ENCODE measurements around the gene AQP12A.

The AQP12A gene

GRCh38 chr2:240712121-240712520 lies 20.5 kb downstream of the AQP12A start:
- DNase-seq = no peak

- no peak for DNase-seq
These were observed 21.6 kb downstream of the AQP12A start for GRCh38 chr2:240713071-240713927.

GRCh38 chr2:240713928-240714746 lies 22.5 kb downstream of the AQP12A start:
- DNase-seq = no peak

GRCh38 chr2:240714747-240715725 lies 23.4 kb downstream of the AQP12A start:
- DNase-seq = no peak

- no peak for DNase-seq
These were observed 24.6 kb downstream of the AQP12A start for GRCh38 chr2:240716130-240716798.

- DNase-seq = no peak
These were observed 25.5 kb downstream of the AQP12A start for GRCh38 chr2:240717181-240717641.

GRCh38 chr2:240717681-240718581 lies 26.3 kb downstream of the AQP12A start:
- DNase-seq = no peak

- DNase-seq = no peak
These were observed 27.3 kb downstream of the AQP12A start for GRCh38 chr2:240718896-240719490.

- no peak for DNase-seq
These were observed 28.2 kb downstream of the AQP12A start for GRCh38 chr2:240719676-240720545.

- DNase-seq = no peak
These were observed 29.3 kb downstream of the AQP12A start for GRCh38 chr2:240720686-240721595.

- no peak for DNase-seq
These were observed 30.0 kb downstream of the AQP12A start for GRCh38 chr2:240721596-240722180.

- no peak for DNase-seq
These were observed 30.7 kb downstream of the AQP12A start for GRCh38 chr2:240722376-240722775.

GRCh38 chr2:240722796-240723735 lies 31.4 kb downstream of the AQP12A start:
- DNase-seq = no peak

GRCh38 chr2:240723851-240724250 lies 32.2 kb downstream of the AQP12A start:
- DNase-seq = no peak

GRCh38 chr2:240724431-240724830 lies 32.8 kb downstream of the AQP12A start:
- no peak for DNase-seq

- DNase-seq = no peak
These were observed 33.6 kb downstream of the AQP12A start for GRCh38 chr2:240725266-240725665.

GRCh38 chr2:240725671-240726070 lies 34.0 kb downstream of the AQP12A start:
- DNase-seq = no peak

Data from MV-4-11 (cell line).